Measurements from ENCODE around the gene DUS4L.
"Not testable (repeated sequence)": the region's sequence is repeated elsewhere in the genome, so short reads cannot be mapped to it uniquely, and the experiment has no call there.

The DUS4L gene

GRCh38 chr7:107563775-107564552 lies at the start of gene DUS4L, which contains the start of gene COG5:
Gene DUS4L, plus strand, starts transcription at chr7:107563971. Its CDS starts 3,100 bp downstream, at chr7:107567071.
Gene COG5, minus strand, starts transcription at chr7:107563920. Its CDS starts 24 bp downstream, at chr7:107563896.
- DNase-seq = peak; percentile 67

- DNase-seq = no peak
Measured at GRCh38 chr7:107526672-107527071, 37.1 kb upstream of the DUS4L start.

GRCh38 chr7:107527196-107527595 lies 36.6 kb upstream of the DUS4L start:
- DNase-seq = no peak

GRCh38 chr7:107528461-107528860 lies 35.3 kb upstream of the DUS4L start:
- peak; percentile 44 for DNase-seq

- DNase-seq = no peak
Measured at GRCh38 chr7:107530751-107531150, 33.0 kb upstream of the DUS4L start.

- DNase-seq = no peak
Measured at GRCh38 chr7:107534139-107534538, 29.6 kb upstream of the DUS4L start.

GRCh38 chr7:107537228-107537627 lies 26.5 kb upstream of the DUS4L start:
- DNase-seq = not testable (repeated sequence)

- no peak for DNase-seq
Measured at GRCh38 chr7:107538001-107538400, 25.8 kb upstream of the DUS4L start.

- no peak for DNase-seq
Measured at GRCh38 chr7:107543338-107543993, 20.3 kb upstream of the DUS4L start.

- DNase-seq = no peak
Measured at GRCh38 chr7:107544848-107545591, 18.8 kb upstream of the DUS4L start.

GRCh38 chr7:107551936-107552335 lies 11.8 kb upstream of the DUS4L start:
- no peak for DNase-seq

- DNase-seq = no peak
Measured at GRCh38 chr7:107555893-107556292, 7.9 kb upstream of the DUS4L start.

- DNase-seq = peak; percentile 34
Measured at GRCh38 chr7:107559864-107560263, 3.9 kb upstream of the DUS4L start.

GRCh38 chr7:107560898-107561516 lies 2.8 kb upstream of the DUS4L start:
- DNase-seq = no peak

GRCh38 chr7:107563081-107563774 lies 543 bp upstream of the DUS4L start:
- DNase-seq = no peak

- peak; percentile 72 for DNase-seq
Measured at GRCh38 chr7:107564553-107565298, 955 bp downstream of the DUS4L start.

- no peak for DNase-seq
Measured at GRCh38 chr7:107570298-107570697, 6.5 kb downstream of the DUS4L start.

GRCh38 chr7:107573537-107573936 lies 9.8 kb downstream of the DUS4L start:
- no peak for DNase-seq

- no peak for DNase-seq
Measured at GRCh38 chr7:107579554-107579884, 15.7 kb downstream of the DUS4L start.

GRCh38 chr7:107579885-107580715 lies 16.3 kb downstream of the DUS4L start, which contains the start of gene BCAP29:
Gene BCAP29, plus strand, starts transcription at chr7:107580246. Its CDS starts 527 bp downstream, at chr7:107580773.
- DNase-seq = peak; percentile 39

All from NCI-H226 (cell line).